ENCODE measurements around the gene SPG11. TPM values are rescaled to one million over a fixed set of nuclear protein-coding genes. Genes with fewer than 3 reads are reported as not detected.

Gene SPG11
- total RNA-seq, 1 experiment from 2014 or later: 38.3 TPM

- Histone ChIP-seq H3T11ph (ENCODE audit: low read length) (no peak overlapping the region), H3K18ac (ENCODE audit: insufficient read length, low read depth, low read length) (no peak overlapping the region), H3K14ac (ENCODE audit: insufficient read depth, low read length) (no peak overlapping the region), H2BK12ac (ENCODE audit: insufficient read length, low read depth, low read length) (no peak overlapping the region), H4K91ac (ENCODE audit: insufficient read length, low read depth, low read length) (no peak overlapping the region), H3K27ac (ENCODE audit: insufficient read length, low read depth, low read length) (no peak overlapping the region), H2BK5ac (ENCODE audit: insufficient read length, low read length) (no peak overlapping the region), H2AFZ (ENCODE audit: low read length) (no peak overlapping the region), H4K5ac (ENCODE audit: insufficient read length, low read depth, low read length) (no peak overlapping the region), H3K4me1 (ENCODE audit: insufficient read depth, low read length) (no peaks in the 10 kb centered on the region), H3K56ac (ENCODE audit: insufficient read length, low read depth, low read length) (no peak overlapping the region), H3K79me1 (ENCODE audit: insufficient read depth, low read depth, low read length, poor library complexity, severe bottlenecking) (no peaks in the 10 kb centered on the region), H3K9me3 (ENCODE audit: control insufficient read depth, low read depth, low read length) (no peaks in the 10 kb centered on the region), H3K27me3 (ENCODE audit: insufficient read depth, low read length) (no peaks in the 10 kb centered on the region), H3K23me2 (ENCODE audit: insufficient read length, low read depth, low read length, poor library complexity, severe bottlenecking) (peaks cover under 1% of the 10 kb centered on the region), H2BK120ac (ENCODE audit: low read depth, low read length, poor library complexity, severe bottlenecking) (no peak overlapping the region), H3K79me2 (ENCODE audit: insufficient read depth, low read length) (no peaks in the 10 kb centered on the region), H2BK15ac (ENCODE audit: low read depth, low read length) (no peak overlapping the region), H2BK20ac (ENCODE audit: low read depth, low read length, poor library complexity, severe bottlenecking) (no peak overlapping the region), H4K20me1 (ENCODE audit: control insufficient read depth, insufficient read depth, insufficient read length) (no peaks in the 10 kb centered on the region), H3K4me2 (ENCODE audit: insufficient read depth, insufficient read length, low read length) (no peak overlapping the region), H2AK5ac (ENCODE audit: insufficient read length, low read length) (no peak overlapping the region), H3K9ac (ENCODE audit: extremely low read depth, insufficient read length, low read length) (no peak overlapping the region), H3K4ac (ENCODE audit: low read depth, low read length) (no peak overlapping the region), H3K23ac (ENCODE audit: insufficient read length, low read depth, low read length) (no peak overlapping the region), H4K8ac (replicated peaks; ENCODE audit: insufficient read length, low read depth, low read length) (no peak overlapping the region)
- Mint-ChIP-seq H3K36me3 (ENCODE audit: insufficient read depth in 1 of 3, low read depth in 3 of 3) (peaks cover 1 to 16% (median 10%) of the 10 kb centered on the region in 3 experiments; a peak in 5 of 7 replicates), H3K27me3 (ENCODE audit: low read depth) (no peaks in the 10 kb centered on the region), H3K27ac (peak overlapping the region in 2 of 3 experiments; percentile 3 to 8; a peak in 2 of 7 replicates), H3K4me1 (peaks cover 5 to 9% of the 10 kb centered on the region in 2 experiments), H3K9me3 (no peaks in the 10 kb centered on the region), H3K4me3 (no peak overlapping the region)
- DNase-seq: no peak
- WGBS (ENCODE audit: extremely low coverage, insufficient read length, low lambda C conversion rate): no CpG with 5 or more reads among the region's 3 CpGs
- no peak for TF ChIP-seq CTCF (conservative IDR thresholded peaks at IDR 0.05)
These were observed 132.8 kb downstream of the SPG11 start for GRCh38 chr15:44530653-44531052.
